AML-193 (cell line): ENCODE results near the gene FLVCR1.

ENCODE experiments used
- DNase-seq, 2 experiments: peaks; one replicate each; lab custom pipeline; 2025; lab: John Stamatoyannopoulos, UW

FLVCR1 gene

GRCh38 chr1:212945463-212946160 lies 87.5 kb downstream of the FLVCR1 start:
- no peak for DNase-seq

- no peak for DNase-seq
Observed at GRCh38 chr1:212946872-212947271, 88.8 kb downstream of the FLVCR1 start.
